ENCODE results near the gene UNK. TPM values are rescaled to one million over a fixed set of nuclear protein-coding genes. Genes with fewer than 3 reads are reported as not detected.
A peak's percentile ranks its signal among the peaks of the same experiment; 100 is the strongest.

UNK gene
- total RNA-seq, 1 donor from 2014 or later = 49.7 TPM

DNA sequence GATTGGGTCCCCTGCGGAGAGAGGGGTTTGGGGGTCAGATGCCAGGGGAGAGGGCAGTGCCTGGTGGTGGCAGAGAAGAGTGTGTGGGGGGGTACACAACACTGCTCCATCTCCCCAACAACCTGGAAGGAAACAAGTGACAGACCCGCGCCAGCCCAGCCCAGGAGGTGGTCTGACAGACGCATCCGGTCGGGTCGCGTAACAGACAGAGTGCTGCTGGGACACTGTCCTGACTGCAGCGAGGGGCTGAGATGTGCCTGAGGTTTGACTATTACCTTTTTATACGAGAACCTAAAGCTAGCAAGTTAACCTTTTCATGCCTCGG is 43.4 kb downstream of the UNK start:
- DNase-seq (ENCODE audit: extremely low spot score, unreplicated experiment) = no peak
- H3K4me1 Mint-ChIP-seq (ENCODE audit: unreplicated experiment) = peaks cover 17% of the 10 kb centered on the region
- H3K27me3 Mint-ChIP-seq = no peaks in the 10 kb centered on the region
- TF ChIP-seq, protein P1, sequence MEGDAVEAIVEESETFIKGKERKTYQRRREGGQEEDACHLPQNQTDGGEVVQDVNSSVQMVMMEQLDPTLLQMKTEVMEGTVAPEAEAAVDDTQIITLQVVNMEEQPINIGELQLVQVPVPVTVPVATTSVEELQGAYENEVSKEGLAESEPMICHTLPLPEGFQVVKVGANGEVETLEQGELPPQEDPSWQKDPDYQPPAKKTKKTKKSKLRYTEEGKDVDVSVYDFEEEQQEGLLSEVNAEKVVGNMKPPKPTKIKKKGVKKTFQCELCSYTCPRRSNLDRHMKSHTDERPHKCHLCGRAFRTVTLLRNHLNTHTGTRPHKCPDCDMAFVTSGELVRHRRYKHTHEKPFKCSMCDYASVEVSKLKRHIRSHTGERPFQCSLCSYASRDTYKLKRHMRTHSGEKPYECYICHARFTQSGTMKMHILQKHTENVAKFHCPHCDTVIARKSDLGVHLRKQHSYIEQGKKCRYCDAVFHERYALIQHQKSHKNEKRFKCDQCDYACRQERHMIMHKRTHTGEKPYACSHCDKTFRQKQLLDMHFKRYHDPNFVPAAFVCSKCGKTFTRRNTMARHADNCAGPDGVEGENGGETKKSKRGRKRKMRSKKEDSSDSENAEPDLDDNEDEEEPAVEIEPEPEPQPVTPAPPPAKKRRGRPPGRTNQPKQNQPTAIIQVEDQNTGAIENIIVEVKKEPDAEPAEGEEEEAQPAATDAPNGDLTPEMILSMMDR (conservative IDR thresholded peaks at IDR 0.05) = no peak
- H3K36me3 Mint-ChIP-seq = no peaks in the 10 kb centered on the region
- peak overlapping the region; percentile 49 for H3K4me3 Mint-ChIP-seq
- peak overlapping the region; percentile 55 for H3K27ac Mint-ChIP-seq
- H3K9me3 Mint-ChIP-seq = no peaks in the 10 kb centered on the region

DNA sequence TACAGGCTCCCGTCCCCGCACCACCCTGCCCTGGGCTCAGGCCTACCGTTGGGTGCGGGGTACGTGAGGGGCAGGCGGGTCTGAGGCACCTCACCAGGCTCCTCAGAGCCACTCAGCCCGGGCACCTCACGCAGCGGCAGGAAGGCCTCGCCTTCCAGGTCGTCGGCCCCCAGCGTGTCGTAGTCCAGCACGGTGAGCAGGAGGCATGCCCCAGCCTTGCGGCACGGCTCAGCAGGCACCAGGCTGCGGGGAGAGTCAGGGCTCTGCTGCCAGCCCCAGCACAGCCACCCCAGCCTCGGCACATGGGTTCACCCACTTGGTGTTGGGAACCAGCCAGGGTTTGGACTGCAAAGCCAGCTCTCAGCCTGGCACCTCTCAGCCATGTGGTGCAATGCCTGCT is 44.1 kb downstream of the UNK start:
- TF ChIP-seq, protein P1 (conservative IDR thresholded peaks at IDR 0.05) = no peak
- H3K27me3 Mint-ChIP-seq = no peaks in the 10 kb centered on the region
- no peaks in the 10 kb centered on the region for H3K9me3 Mint-ChIP-seq
- no peak for DNase-seq (ENCODE audit: extremely low spot score, unreplicated experiment)
- H3K4me1 Mint-ChIP-seq (ENCODE audit: unreplicated experiment) = peaks cover 21% of the 10 kb centered on the region
- no peak overlapping the region for H3K27ac Mint-ChIP-seq
- no peaks in the 10 kb centered on the region for H3K36me3 Mint-ChIP-seq
- no peak overlapping the region for H3K4me3 Mint-ChIP-seq

DNA sequence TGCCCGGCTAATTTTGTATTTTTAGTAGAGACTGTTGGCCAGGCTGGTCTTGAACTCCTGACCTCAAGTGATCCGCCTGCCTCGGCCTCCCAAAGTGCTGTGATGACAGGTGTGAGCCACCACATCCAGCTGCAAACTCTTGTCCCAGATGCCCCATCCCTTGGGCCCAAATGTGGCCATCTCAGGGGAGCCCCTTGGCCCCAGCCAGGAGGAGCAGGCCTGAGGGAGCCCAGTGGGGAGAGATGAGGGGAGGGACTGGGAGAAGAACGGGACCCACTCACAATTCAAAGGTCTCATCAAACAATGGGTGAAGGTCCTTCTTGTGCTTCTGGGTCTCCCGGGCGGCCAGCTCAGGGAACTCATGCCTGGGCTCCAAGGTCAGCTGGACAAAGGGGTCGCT is 45.1 kb downstream of the UNK start:
- TF ChIP-seq, protein P1 (conservative IDR thresholded peaks at IDR 0.05) = no peak
- Mint-ChIP-seq H3K36me3 (no peaks in the 10 kb centered on the region), H3K4me3 (no peak overlapping the region), H3K27me3 (no peaks in the 10 kb centered on the region), H3K27ac (no peak overlapping the region), H3K4me1 (ENCODE audit: unreplicated experiment) (peaks cover 21% of the 10 kb centered on the region), H3K9me3 (no peaks in the 10 kb centered on the region)
- DNase-seq (ENCODE audit: extremely low spot score, unreplicated experiment) = no peak

GRCh38 chr17:75830164-75831031 is 45.8 kb downstream of the UNK start:
- H3K4me1 Mint-ChIP-seq (ENCODE audit: unreplicated experiment) = peaks cover 19% of the 10 kb centered on the region
- TF ChIP-seq, protein P1 (conservative IDR thresholded peaks at IDR 0.05) = peak; percentile 73
- no peaks in the 10 kb centered on the region for H3K27me3 Mint-ChIP-seq
- H3K27ac Mint-ChIP-seq = no peak overlapping the region
- no peaks in the 10 kb centered on the region for H3K36me3 Mint-ChIP-seq
- no peaks in the 10 kb centered on the region for H3K9me3 Mint-ChIP-seq
- DNase-seq (ENCODE audit: extremely low spot score, unreplicated experiment) = no peak
- H3K4me3 Mint-ChIP-seq = no peak overlapping the region

DNA sequence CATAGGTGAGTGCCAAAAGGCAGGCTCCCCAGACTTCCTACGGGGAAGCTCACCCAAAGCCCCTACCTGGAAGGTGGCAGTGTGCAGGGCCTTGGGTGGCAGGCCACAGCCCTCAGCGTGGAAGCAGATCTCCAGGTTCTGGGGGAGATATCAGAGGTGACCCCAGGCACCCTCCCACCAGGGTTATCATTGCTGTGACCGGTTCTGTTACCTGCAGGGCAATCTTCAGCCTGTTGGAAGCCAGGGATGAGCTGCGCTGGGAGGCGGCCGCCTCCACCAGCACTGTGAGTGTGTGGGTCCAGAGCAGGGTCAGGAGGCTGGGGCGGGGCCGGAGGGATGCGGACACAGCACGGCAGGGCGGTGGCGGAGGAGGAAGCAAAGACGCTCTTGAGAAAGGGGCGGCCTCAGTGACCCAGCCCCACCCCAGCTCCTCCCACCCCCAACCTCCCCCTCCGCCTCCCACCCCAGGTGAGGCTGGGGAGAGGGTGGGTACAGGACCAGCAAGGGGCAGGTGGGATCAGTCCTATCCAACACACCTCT is 46.5 kb downstream of the UNK start:
- DNase-seq (ENCODE audit: extremely low spot score, unreplicated experiment) = no peak
- no peaks in the 10 kb centered on the region for H3K27me3 Mint-ChIP-seq

More for the DNA sequence above, 46.5 kb downstream of the UNK start:
- Mint-ChIP-seq H3K36me3 (no peaks in the 10 kb centered on the region), H3K4me3 (no peak overlapping the region), H3K4me1 (ENCODE audit: unreplicated experiment) (peaks cover 17% of the 10 kb centered on the region), H3K9me3 (no peaks in the 10 kb centered on the region), H3K27ac (no peak overlapping the region)
- TF ChIP-seq, protein P1 (conservative IDR thresholded peaks at IDR 0.05) = no peak

Data from type B pancreatic cell (in vitro differentiated cells).